GM23338 (cell line): ENCODE results near the gene PLEKHJ1. TPM values are rescaled to one million over a fixed set of nuclear protein-coding genes. Genes with fewer than 3 reads are reported as not detected.

Experiments used
- ATAC-seq: fragments of 200-7000 bp; cut with Tn5 transposase; 3 replicates; pipeline ENCODE4 v1.9.1; 2020
- DNase-seq: peaks from one replicate; pipeline ENCODE4 v3.0.0-alpha.2; 2015; ENCODE audit warnings: low spot score
- H2AFZ ChIP-seq: fragments of 200-600 bp; sonication (generic); 2 replicates; pipeline ENCODE4 v1.8.0; 2016; ENCODE audit warnings: antibody characterized with exemption, mild to moderate bottlenecking, moderate library complexity
- H3F3A ChIP-seq: fragments of 200-600 bp; sonication (generic); replicated peaks from 2 replicates; pipeline ENCODE4 v1.8.0; 2017; ENCODE audit warnings: antibody characterized with exemption, mixed run types, low read depth
- H3K27ac ChIP-seq: fragments of 200-600 bp; sonication (generic); 2 replicates; pipeline ENCODE4 v1.6.1; 2016; ENCODE audit warnings: low read depth
- H3K27me3 ChIP-seq: fragments of 200-600 bp; sonication (generic); 2 replicates; pipeline ENCODE4 v1.8.0; 2016; ENCODE audit warnings: mild to moderate bottlenecking, mixed run types, moderate library complexity; ENCODE audit not compliant: insufficient read depth
- H3K36me3 ChIP-seq: fragments of 200-600 bp; sonication (generic); 2 replicates; pipeline ENCODE4 v1.8.0; 2016; ENCODE audit warnings: mild to moderate bottlenecking; ENCODE audit not compliant: insufficient read depth
- H3K4me1 ChIP-seq: fragments of 200-600 bp; sonication (generic); 2 replicates; pipeline ENCODE4 v1.8.0; 2016; ENCODE audit warnings: mild to moderate bottlenecking, moderate library complexity; ENCODE audit not compliant: insufficient read depth
- H3K4me2 ChIP-seq: fragments of 200-600 bp; sonication (generic); 2 replicates; pipeline ENCODE4 v1.7.1; 2017; ENCODE audit warnings: mixed run types
- H3K4me3 ChIP-seq: fragments of 200-600 bp; sonication (generic); 2 replicates; pipeline ENCODE4 v1.6.1; 2016; ENCODE audit warnings: mixed run types
- H3K79me2 ChIP-seq: fragments of 200-600 bp; sonication (generic); replicated peaks from 2 replicates; pipeline ENCODE4 v1.8.0; 2017; ENCODE audit warnings: mild to moderate bottlenecking; ENCODE audit not compliant: insufficient read depth
- H3K9me2 ChIP-seq: fragments of 200-600 bp; sonication (generic); 2 replicates; pipeline ENCODE4 v1.8.0; 2017; ENCODE audit not compliant: insufficient read depth
- H4K20me1 ChIP-seq: fragments of 200-600 bp; sonication (generic); replicated peaks from 2 replicates; pipeline ENCODE4 v1.8.0; 2017; ENCODE audit warnings: mild to moderate bottlenecking; ENCODE audit not compliant: insufficient read depth
- H3K27ac Mint-ChIP-seq: 2 replicates; pipeline ENCODE4 v1.8.0; 2020; ENCODE audit warnings: inconsistent platforms, mild to moderate bottlenecking, moderate library complexity, mixed read lengths
- H3K27me3 Mint-ChIP-seq: 3 replicates; pipeline ENCODE4 v1.8.0; 2022; ENCODE audit warnings: low read depth, mild to moderate bottlenecking, moderate library complexity, mixed read lengths, inconsistent platforms; ENCODE audit not compliant: insufficient read depth, poor library complexity
- H3K36me3 Mint-ChIP-seq: 3 replicates; pipeline ENCODE4 v1.8.0; 2021; ENCODE audit warnings: low read depth, mild to moderate bottlenecking, inconsistent platforms, moderate library complexity, mixed read lengths
- H3K4me1 Mint-ChIP-seq: 3 replicates; pipeline ENCODE4 v1.8.0; 2020; ENCODE audit warnings: mild to moderate bottlenecking, inconsistent platforms, mixed read lengths
- H3K4me3 Mint-ChIP-seq: 3 replicates; pipeline ENCODE4 v1.8.0; 2021; ENCODE audit warnings: moderate library complexity, mild to moderate bottlenecking, inconsistent platforms, mixed read lengths
- H3K9me3 Mint-ChIP-seq: 3 replicates; pipeline ENCODE4 v1.8.0; 2020; ENCODE audit warnings: moderate library complexity, mild to moderate bottlenecking, inconsistent platforms, mixed read lengths
- CREB1 ChIP-seq: fragments of 250-450 bp; sonication (Bioruptor Pico); IDR thresholded peaks from 2 replicates; pipeline ENCODE4 v1.5.0; 2020; ENCODE audit warnings: low read depth, mild to moderate bottlenecking, moderate library complexity
- NANOG ChIP-seq: IDR thresholded peaks from 2 replicates; pipeline ENCODE4 v1.6.1; 2016; ENCODE audit warnings: antibody characterized with exemption, borderline replicate concordance
- POLR2AphosphoS5 ChIP-seq: IDR thresholded peaks from 2 replicates; pipeline ENCODE4 v1.6.1; 2016; ENCODE audit warnings: antibody characterized with exemption, low read depth
- ZNF114 ChIP-seq: fragments of 250-450 bp; sonication (Bioruptor Pico); IDR thresholded peaks from 2 replicates; pipeline ENCODE4 v1.5.0; 2020; ENCODE audit warnings: mild to moderate bottlenecking, moderate library complexity
- ZNF331 ChIP-seq: fragments of 250-450 bp; sonication (Bioruptor Pico); IDR thresholded peaks from 2 replicates; pipeline ENCODE4 v1.5.0; 2020; ENCODE audit warnings: low read depth, mild to moderate bottlenecking, moderate library complexity
- ZNF462 ChIP-seq: fragments of 250-450 bp; sonication (Bioruptor Pico); IDR thresholded peaks from 2 replicates; pipeline ENCODE4 v1.5.0; 2020; ENCODE audit warnings: mild to moderate bottlenecking, moderate library complexity
- polyA plus RNA-seq: library from polyadenylated mRNA; unstranded; fragments of >200 nt; fragmentation: Nextera tagmentation; extraction: Ambion mirVana; gene quantifications from 2 replicates; pipeline ENCODE4 v1.2.1, GENCODE V29; 2016
- total RNA-seq: library from RNA; depleted of rRNA; stranded (reverse); fragments of >200 nt; shearing (Covaris generic); gene quantifications from 2 replicates; pipeline ENCODE4 v1.2.3, GENCODE V29; 2014

Gene PLEKHJ1
- total and polyA plus RNA-seq, 2 experiments from 2014 or later: 146 to 210 TPM

GRCh38 chr19:2212861-2213711 lies 23.0 kb downstream of the PLEKHJ1 start:
- Histone ChIP-seq H3K36me3 (peaks cover 9% of the 10 kb centered on the region; the same call in 1 of the 2 replicates), H3K9me2 (no peaks in the 10 kb centered on the region), H3K79me2 (no peaks in the 10 kb centered on the region), H2AFZ (no peak overlapping the region), H3K4me1 (peaks cover 5% of the 10 kb centered on the region; the same call in 1 of the 2 replicates), H4K20me1 (0 out of 2 replicates have a peak, but pooled peaks cover 8% of the 10 kb centered on the region), H3K4me2 (no peak overlapping the region), H3K4me3 (no peak overlapping the region), H3K27me3 (no peaks in the 10 kb centered on the region), H3F3A (0 out of 2 replicates have a peak, but pooled peaks cover 2% of the 10 kb centered on the region), H3K27ac (peak overlapping the region; percentile 26; the same call in 1 of the 2 replicates)
- H3K27me3 Mint-ChIP-seq: peaks cover 1% of the 10 kb centered on the region
- peaks cover 50% of the 10 kb centered on the region for H3K36me3 Mint-ChIP-seq
- no peaks in the 10 kb centered on the region; the same call in 2 of the 3 replicates for H3K9me3 Mint-ChIP-seq
- no peak overlapping the region for H3K27ac Mint-ChIP-seq
- ATAC-seq (no peak), DNase-seq (no peak)
- no peak overlapping the region for H3K4me3 Mint-ChIP-seq
- TF ChIP-seq POLR2AphosphoS5 (no peak), ZNF114 (CRISPR knock-in tag) (no peak), ZNF462 (CRISPR knock-in tag) (no peak), CREB1 (CRISPR knock-in tag) (no peak), ZNF331 (no peak), NANOG (no peak)
- peaks cover 3% of the 10 kb centered on the region; the same call in 2 of the 3 replicates for H3K4me1 Mint-ChIP-seq
